ENCODE measurements around the gene RBBP8. TPM values are rescaled to one million over a fixed set of nuclear protein-coding genes. Genes with fewer than 3 reads are reported as not detected.

RBBP8 gene
- total RNA-seq, 1 experiment from 2014 or later, result 65.2 TPM

- no peak overlapping the region for H3K9ac ChIP-seq (ENCODE audit: extremely low read depth, insufficient read length, low read length)
- WGBS (ENCODE audit: extremely low coverage, insufficient read length, low lambda C conversion rate), result no CpG with 5 or more reads among the region's 4 CpGs
- no peak overlapping the region for H3K4me3 Mint-ChIP-seq
Observed at GRCh38 chr18:23065234-23065806, 132.2 kb downstream of the RBBP8 start.

More at GRCh38 chr18:23065234-23065806, 132.2 kb downstream of the RBBP8 start:
- Histone ChIP-seq H3K79me2 (ENCODE audit: insufficient read depth, low read length) (no peaks in the 10 kb centered on the region), H2AK5ac (ENCODE audit: insufficient read length, low read length) (no peak overlapping the region), H3K79me1 (ENCODE audit: insufficient read depth, low read depth, low read length, poor library complexity, severe bottlenecking) (no peaks in the 10 kb centered on the region), H3K56ac (ENCODE audit: insufficient read length, low read depth, low read length) (no peak overlapping the region), H3K18ac (ENCODE audit: insufficient read length, low read depth, low read length) (no peak overlapping the region), H4K5ac (ENCODE audit: insufficient read length, low read depth, low read length) (no peak overlapping the region), H2BK5ac (ENCODE audit: insufficient read length, low read length) (no peak overlapping the region), H2BK120ac (ENCODE audit: low read depth, low read length, poor library complexity, severe bottlenecking) (no peak overlapping the region), H3K27me3 (ENCODE audit: insufficient read depth, low read length) (no peaks in the 10 kb centered on the region), H4K8ac (replicated peaks; ENCODE audit: insufficient read length, low read depth, low read length) (no peak overlapping the region), H2BK20ac (ENCODE audit: low read depth, low read length, poor library complexity, severe bottlenecking) (no peak overlapping the region), H3K9me3 (ENCODE audit: control insufficient read depth, low read depth, low read length) (no peaks in the 10 kb centered on the region), H3K23ac (ENCODE audit: insufficient read length, low read depth, low read length) (no peak overlapping the region), H3K4ac (ENCODE audit: low read depth, low read length) (no peak overlapping the region), H3K4me1 (ENCODE audit: insufficient read depth, low read length) (no peaks in the 10 kb centered on the region; the same call in 1 of the 2 replicates), H3K14ac (ENCODE audit: insufficient read depth, low read length) (no peak overlapping the region), H3K27ac (ENCODE audit: insufficient read length, low read depth, low read length) (no peak overlapping the region), H3K4me2 (ENCODE audit: insufficient read depth, insufficient read length, low read length) (no peak overlapping the region), H3K23me2 (ENCODE audit: insufficient read length, low read depth, low read length, poor library complexity, severe bottlenecking) (no peaks in the 10 kb centered on the region), H4K91ac (ENCODE audit: insufficient read length, low read depth, low read length) (no peak overlapping the region), H2BK15ac (ENCODE audit: low read depth, low read length) (no peak overlapping the region), H3T11ph (ENCODE audit: low read length) (no peak overlapping the region), H2BK12ac (ENCODE audit: insufficient read length, low read depth, low read length) (no peak overlapping the region), H4K20me1 (ENCODE audit: control insufficient read depth, insufficient read depth, insufficient read length) (no peaks in the 10 kb centered on the region), H2AFZ (ENCODE audit: low read length) (no peak overlapping the region)
- Mint-ChIP-seq H3K27me3 (ENCODE audit: low read depth) (no peaks in the 10 kb centered on the region; the same call in 1 of the 2 replicates), H3K27ac (no peak overlapping the region), H3K36me3 (ENCODE audit: insufficient read depth in 1 of 3, low read depth in 3 of 3) (peaks cover 3 to 8% (median 5%) of the 10 kb centered on the region in 3 experiments), H3K4me1 (peaks cover 7 to 15% of the 10 kb centered on the region in 2 experiments), H3K9me3 (peaks cover 10% of the 10 kb centered on the region in 2 experiments)
- DNase-seq, result no peak
- TF ChIP-seq CTCF (conservative IDR thresholded peaks at IDR 0.05), result no peak

All from H9 (cell line).